Activated T-cell treated with anti-CD3 and anti-CD28 coated beads, Interleukin-2, amount 50 U/mL, for 24 hours (primary cell): ENCODE measurements around the gene FAM83D.

ENCODE experiments used
- DNase-seq: peaks from one replicate; pipeline ENCODE4 v3.0.0-alpha.2; 2020
- H3K27ac Mint-ChIP-seq: 2 replicates; pipeline ENCODE4 v1.8.0; 2020; ENCODE audit warnings: mild to moderate bottlenecking, mixed read lengths
- H3K27me3 Mint-ChIP-seq: 2 replicates; pipeline ENCODE4 v1.8.0; 2020; ENCODE audit warnings: mixed read lengths
- H3K36me3 Mint-ChIP-seq: 2 replicates; pipeline ENCODE4 v1.8.0; 2020; ENCODE audit warnings: low read depth, mixed read lengths
- H3K4me1 Mint-ChIP-seq: 2 replicates; pipeline ENCODE4 v1.8.0; 2020; ENCODE audit warnings: low read depth, mixed read lengths
- H3K4me3 Mint-ChIP-seq: 2 replicates; pipeline ENCODE4 v1.8.0; 2020; ENCODE audit warnings: mild to moderate bottlenecking, moderate library complexity, mixed read lengths
- H3K9me3 Mint-ChIP-seq: 2 replicates; pipeline ENCODE4 v1.8.0; 2020; ENCODE audit warnings: mixed read lengths

Gene FAM83D

DNA sequence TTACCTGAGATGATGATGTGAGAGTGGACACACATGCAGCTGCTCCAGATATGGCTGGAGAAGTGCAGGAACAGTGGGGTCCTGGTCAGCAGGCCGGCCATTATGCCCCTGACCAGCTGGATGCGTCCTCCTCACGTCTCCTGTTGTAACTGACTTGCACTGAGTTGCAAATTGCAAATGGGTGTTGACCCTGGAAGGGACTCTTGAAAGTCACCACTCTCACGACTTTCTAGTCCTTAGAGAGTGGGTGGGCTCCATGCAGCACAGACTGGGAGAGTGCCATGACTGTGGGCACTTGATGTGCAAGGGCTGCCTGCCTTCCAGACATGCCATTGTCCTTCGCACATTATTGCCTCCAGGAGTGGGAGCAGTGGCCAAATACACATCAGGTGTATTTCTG lies 10.8 kb downstream of the FAM83D start:
- H3K36me3 Mint-ChIP-seq, result peaks cover 26% of the 10 kb centered on the region
- peaks cover 2% of the 10 kb centered on the region for H3K4me1 Mint-ChIP-seq

DNA sequence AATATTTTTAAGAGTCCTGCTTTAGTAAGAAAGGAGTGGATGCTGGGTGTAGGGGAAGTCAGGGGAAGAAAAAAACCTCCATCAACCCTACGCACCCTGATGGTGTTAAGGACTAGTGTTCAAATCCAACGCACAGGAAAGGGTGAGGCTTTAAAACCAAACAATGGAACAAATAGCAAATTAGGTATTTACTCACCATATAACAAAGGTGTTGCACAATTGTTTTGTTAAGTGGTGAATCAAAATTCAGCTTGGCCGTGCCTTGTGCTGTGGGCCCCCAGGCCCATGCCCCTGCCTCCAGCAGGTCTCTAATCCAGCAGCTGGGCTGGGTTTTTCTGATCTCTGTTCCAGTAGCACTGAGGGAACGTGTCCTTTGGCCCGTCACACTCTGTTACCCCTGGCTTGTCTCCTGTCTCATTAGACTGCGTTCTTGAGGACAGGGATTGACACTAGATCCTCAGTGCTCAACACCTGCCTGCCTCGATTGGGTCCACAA lies 11.8 kb downstream of the FAM83D start:
- no peaks in the 10 kb centered on the region for H3K9me3 Mint-ChIP-seq
- peaks cover 2% of the 10 kb centered on the region for H3K4me1 Mint-ChIP-seq
- H3K27me3 Mint-ChIP-seq, result no peaks in the 10 kb centered on the region
- no peak for DNase-seq
- no peak overlapping the region for H3K27ac Mint-ChIP-seq
- H3K36me3 Mint-ChIP-seq, result peaks cover 37% of the 10 kb centered on the region
- no peak overlapping the region for H3K4me3 Mint-ChIP-seq

More for the DNA sequence above, 10.8 kb downstream of the FAM83D start:
- Mint-ChIP-seq H3K9me3 (no peaks in the 10 kb centered on the region), H3K4me3 (no peak overlapping the region), H3K27ac (no peak overlapping the region), H3K27me3 (no peaks in the 10 kb centered on the region)
- DNase-seq, result no peak

DNA sequence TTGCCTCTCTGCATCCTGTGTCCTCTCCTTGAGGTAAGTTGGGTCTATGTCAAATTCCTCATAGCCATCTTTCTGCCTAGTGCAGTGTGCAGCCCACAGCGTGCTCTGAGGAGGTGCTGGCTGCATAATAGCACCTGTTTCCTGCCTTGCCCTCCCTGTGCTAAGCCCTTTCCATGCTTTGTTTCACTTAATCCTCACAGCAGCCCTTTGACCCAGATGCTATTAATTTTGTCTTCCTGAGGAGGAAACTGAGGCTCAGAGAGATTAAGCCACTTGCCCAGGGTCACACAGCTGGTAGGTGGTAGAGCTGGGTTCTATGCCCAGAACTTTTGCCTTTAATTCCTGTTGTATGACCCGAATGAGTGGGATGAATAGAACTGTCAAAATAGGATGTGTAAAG lies 13.5 kb downstream of the FAM83D start:
- H3K9me3 Mint-ChIP-seq, result no peaks in the 10 kb centered on the region
- H3K27me3 Mint-ChIP-seq, result no peaks in the 10 kb centered on the region
- peaks cover 47% of the 10 kb centered on the region for H3K36me3 Mint-ChIP-seq
- no peak for DNase-seq
- H3K4me3 Mint-ChIP-seq, result no peak overlapping the region
- peaks cover 2% of the 10 kb centered on the region for H3K4me1 Mint-ChIP-seq
- H3K27ac Mint-ChIP-seq, result no peak overlapping the region

DNA sequence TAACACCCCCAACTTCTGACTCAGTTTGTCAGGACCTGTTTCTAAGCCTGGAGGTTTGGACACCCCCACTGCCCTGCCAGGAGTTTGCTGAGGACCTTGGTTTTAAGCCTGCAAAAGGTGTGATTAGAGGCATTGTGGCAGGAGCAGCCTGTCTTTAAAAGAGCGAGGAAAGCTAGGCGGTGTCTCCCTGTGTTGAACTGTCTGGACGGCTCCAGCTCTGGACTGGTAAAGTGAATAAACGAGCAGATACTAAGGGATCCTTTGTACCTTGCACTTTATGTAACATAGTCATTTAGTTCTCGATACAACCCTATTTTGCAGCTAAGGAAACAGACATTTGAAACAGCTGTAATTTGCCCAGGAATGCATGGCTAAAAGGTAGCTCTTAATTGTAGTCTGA lies 14.4 kb downstream of the FAM83D start:
- no peak for DNase-seq
- H3K4me3 Mint-ChIP-seq, result no peak overlapping the region
- no peaks in the 10 kb centered on the region for H3K9me3 Mint-ChIP-seq
- no peak overlapping the region for H3K27ac Mint-ChIP-seq
- peaks cover 50% of the 10 kb centered on the region for H3K36me3 Mint-ChIP-seq
- peaks cover 2% of the 10 kb centered on the region for H3K4me1 Mint-ChIP-seq
- no peaks in the 10 kb centered on the region for H3K27me3 Mint-ChIP-seq

DNA sequence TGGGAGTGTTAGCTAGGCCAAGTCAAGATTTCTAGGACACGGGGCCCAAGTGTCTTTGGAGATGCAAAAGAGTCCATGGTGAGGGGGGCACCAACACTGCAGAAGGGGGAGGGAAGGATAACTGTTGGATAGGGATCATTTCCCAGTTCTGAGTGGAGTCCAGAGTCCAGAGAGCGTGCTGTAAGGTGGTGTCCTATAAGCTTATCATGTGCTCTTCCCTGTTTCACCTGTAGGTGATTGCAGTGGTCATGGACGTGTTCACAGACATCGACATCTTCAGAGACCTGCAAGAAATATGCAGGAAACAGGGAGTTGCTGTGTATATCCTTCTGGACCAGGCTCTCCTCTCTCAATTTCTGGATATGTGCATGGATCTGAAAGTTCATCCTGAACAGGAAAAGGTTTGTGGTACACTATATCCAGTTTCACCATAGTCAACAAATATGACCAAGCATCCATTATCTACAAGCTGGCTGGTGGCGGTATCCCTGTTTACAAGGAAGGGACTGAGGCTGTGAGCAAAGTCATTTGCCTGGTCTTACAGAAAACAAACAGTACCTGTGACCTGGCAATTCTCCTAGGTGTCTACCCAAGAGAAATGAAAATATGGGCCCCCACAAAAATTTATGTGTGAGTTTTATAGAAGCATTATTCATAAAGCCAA lies 15.6 kb downstream of the FAM83D start:
- Mint-ChIP-seq H3K36me3 (peaks cover 58% of the 10 kb centered on the region), H3K27me3 (no peaks in the 10 kb centered on the region), H3K27ac (no peak overlapping the region), H3K4me1 (peaks cover 2% of the 10 kb centered on the region), H3K4me3 (no peak overlapping the region), H3K9me3 (no peaks in the 10 kb centered on the region)
- no peak for DNase-seq

DNA sequence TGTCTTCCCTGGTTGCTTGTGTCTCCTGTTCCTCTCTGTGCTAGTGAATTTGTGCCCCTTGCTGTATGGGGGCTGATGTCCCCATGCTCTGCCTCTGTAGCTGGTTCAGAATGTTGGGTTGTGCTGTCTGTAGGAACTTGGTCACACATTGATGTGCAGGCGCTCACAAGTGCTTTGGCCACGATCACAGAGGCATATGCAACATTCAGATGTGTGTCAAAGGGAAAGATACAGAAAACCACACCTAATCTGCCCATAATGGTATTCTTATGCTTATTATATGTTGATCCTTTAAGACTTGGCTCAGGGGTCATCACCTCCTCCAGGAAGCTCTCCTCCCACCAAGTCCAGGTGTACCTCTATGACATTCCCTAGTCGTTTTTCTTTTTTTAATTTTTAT lies 18.8 kb downstream of the FAM83D start:
- H3K9me3 Mint-ChIP-seq, result no peaks in the 10 kb centered on the region
- no peak overlapping the region for H3K27ac Mint-ChIP-seq
- no peaks in the 10 kb centered on the region for H3K27me3 Mint-ChIP-seq
- peaks cover 68% of the 10 kb centered on the region for H3K36me3 Mint-ChIP-seq
- H3K4me3 Mint-ChIP-seq, result no peak overlapping the region
- DNase-seq, result no peak
- H3K4me1 Mint-ChIP-seq, result no peaks in the 10 kb centered on the region

DNA sequence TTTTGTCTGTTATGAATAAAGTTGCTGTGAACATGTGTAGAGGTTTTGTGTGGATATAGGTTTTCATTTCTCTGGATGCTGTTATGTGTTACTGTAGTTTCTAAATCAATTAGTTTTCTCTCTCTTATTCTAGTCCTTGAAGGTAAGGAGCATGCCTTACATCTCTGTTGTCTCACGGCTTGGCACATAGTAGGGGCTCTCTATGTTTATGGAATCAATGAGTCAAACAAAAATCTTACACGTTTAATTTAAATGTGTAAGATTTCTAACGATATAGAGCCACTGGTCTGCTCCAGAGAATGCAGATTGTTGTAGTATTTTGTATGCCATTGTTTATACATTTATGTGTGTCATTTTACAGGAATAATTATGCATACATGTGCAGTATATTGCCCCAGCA lies 20.6 kb downstream of the FAM83D start:
- Mint-ChIP-seq H3K36me3 (peaks cover 73% of the 10 kb centered on the region), H3K27ac (no peak overlapping the region), H3K4me3 (no peak overlapping the region), H3K27me3 (no peaks in the 10 kb centered on the region), H3K4me1 (no peaks in the 10 kb centered on the region), H3K9me3 (no peaks in the 10 kb centered on the region)
- DNase-seq, result no peak

DNA sequence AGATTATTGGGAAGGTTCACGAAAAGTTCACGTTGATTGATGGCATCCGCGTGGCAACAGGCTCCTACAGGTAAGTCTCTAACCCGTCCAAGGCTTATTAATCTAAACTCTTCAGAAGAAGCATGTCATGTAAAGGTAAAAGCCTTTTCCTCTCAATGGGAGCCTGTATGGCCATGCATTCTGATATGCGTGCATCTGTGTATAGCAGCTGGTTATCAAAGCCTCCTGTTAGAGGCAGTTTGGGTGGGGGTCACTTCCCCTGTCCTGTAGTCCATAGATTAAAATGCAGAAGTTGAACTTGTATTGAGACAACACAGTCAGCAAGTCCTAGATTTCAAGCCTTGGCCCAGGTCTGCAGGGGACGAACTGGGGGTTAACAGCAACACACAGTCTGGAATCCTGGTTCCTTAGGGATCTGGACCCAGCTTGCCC lies 21.7 kb downstream of the FAM83D start:
- no peaks in the 10 kb centered on the region for H3K27me3 Mint-ChIP-seq
- H3K36me3 Mint-ChIP-seq, result peaks cover 70% of the 10 kb centered on the region
- no peaks in the 10 kb centered on the region for H3K9me3 Mint-ChIP-seq
- H3K4me1 Mint-ChIP-seq, result no peaks in the 10 kb centered on the region
- DNase-seq, result no peak
- no peak overlapping the region for H3K27ac Mint-ChIP-seq
- no peak overlapping the region for H3K4me3 Mint-ChIP-seq

DNA sequence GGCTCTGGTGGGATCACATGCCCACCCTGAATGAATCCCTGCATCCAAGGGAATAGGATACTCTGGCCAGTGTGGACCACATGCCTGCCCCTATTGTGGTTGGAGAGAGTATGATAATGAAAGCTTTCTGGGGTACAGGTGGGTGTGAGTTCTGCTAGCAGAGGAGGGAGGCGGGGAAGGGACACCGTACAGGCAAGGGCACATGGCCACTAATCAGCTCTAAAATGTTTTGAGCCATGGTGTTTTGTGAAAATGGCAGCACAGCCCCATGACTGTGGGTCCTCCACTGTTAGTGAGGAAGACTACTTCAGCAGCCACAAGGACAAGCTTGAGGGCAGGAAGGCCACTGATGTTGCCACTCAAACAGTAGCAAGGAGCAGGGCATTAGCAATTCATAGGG lies 24.0 kb downstream of the FAM83D start:
- Mint-ChIP-seq H3K36me3 (peaks cover 55% of the 10 kb centered on the region), H3K4me3 (no peak overlapping the region), H3K4me1 (no peaks in the 10 kb centered on the region), H3K27me3 (no peaks in the 10 kb centered on the region), H3K27ac (no peak overlapping the region), H3K9me3 (no peaks in the 10 kb centered on the region)
- no peak for DNase-seq

DNA sequence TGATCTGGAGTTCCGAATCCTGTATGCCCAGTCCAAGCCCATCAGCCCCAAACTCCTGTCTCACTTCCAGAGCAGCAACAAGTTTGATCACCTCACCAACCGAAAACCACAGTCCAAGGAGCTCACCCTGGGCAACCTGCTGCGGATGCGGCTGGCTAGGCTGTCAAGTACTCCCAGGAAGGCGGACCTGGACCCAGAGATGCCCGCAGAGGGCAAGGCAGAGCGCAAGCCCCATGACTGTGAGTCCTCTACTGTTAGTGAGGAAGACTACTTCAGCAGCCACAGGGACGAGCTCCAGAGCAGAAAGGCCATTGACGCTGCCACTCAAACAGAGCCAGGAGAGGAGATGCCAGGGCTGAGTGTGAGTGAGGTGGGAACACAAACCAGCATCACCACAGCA lies 25.4 kb downstream of the FAM83D start:
- no peaks in the 10 kb centered on the region for H3K27me3 Mint-ChIP-seq
- H3K27ac Mint-ChIP-seq, result peak overlapping the region; percentile 34

DNA sequence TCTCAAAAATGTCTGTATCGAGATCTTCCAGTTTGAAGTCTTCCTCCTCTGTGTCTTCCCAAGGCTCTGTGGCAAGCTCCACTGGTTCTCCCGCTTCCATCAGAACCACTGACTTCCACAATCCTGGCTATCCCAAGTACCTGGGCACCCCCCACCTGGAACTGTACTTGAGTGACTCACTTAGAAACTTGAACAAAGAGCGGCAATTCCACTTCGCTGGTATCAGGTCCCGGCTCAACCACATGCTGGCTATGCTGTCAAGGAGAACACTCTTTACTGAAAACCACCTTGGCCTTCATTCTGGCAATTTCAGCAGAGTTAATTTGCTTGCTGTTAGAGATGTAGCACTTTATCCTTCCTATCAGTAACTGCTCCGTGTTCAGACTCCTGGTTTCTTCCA lies 25.9 kb downstream of the FAM83D start:
- H3K27me3 Mint-ChIP-seq, result no peaks in the 10 kb centered on the region
- no peak overlapping the region for H3K4me3 Mint-ChIP-seq
- no peaks in the 10 kb centered on the region for H3K4me1 Mint-ChIP-seq
- no peaks in the 10 kb centered on the region for H3K9me3 Mint-ChIP-seq
- H3K36me3 Mint-ChIP-seq, result peaks cover 44% of the 10 kb centered on the region
- DNase-seq, result no peak
- H3K27ac Mint-ChIP-seq, result no peak overlapping the region

More for the DNA sequence above, 25.4 kb downstream of the FAM83D start:
- H3K9me3 Mint-ChIP-seq, result no peaks in the 10 kb centered on the region
- H3K4me1 Mint-ChIP-seq, result no peaks in the 10 kb centered on the region
- no peak for DNase-seq
- H3K4me3 Mint-ChIP-seq, result no peak overlapping the region
- peaks cover 50% of the 10 kb centered on the region for H3K36me3 Mint-ChIP-seq

DNA sequence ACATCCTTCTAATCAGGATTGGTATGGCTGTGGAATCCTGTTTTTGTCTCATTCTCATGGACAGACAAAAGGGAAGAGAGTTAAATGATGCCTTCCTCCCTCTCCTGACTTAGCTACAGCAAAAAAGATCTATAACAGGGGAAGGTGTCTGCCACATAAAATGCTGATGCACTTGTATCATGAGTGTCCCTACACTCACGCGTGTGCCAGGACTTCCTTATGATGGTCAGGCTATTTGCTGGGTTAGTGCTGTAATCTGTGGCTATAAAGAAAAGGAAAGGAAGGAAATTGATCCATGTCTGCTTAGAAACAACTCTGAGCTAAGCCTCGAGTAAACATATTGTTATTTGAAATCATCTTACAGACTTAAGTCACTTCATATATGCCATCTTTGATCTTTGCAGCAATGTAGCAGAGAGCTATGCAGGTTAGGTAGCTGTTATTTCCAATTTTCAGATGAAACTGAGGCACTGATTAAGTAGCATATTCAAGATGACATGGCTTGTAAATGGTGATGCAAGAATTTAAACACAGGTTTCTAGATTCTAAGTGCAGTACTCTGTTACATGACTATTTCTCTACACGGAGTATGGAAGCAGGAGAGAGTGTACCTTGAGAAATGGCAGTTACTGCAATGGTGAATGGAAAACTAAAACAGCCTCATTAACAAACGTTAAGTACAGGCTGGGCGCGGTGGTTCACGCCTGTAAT lies 27.6 kb downstream of the FAM83D start:
- Mint-ChIP-seq H3K27ac (no peak overlapping the region), H3K36me3 (peaks cover 32% of the 10 kb centered on the region), H3K27me3 (no peaks in the 10 kb centered on the region), H3K4me3 (no peak overlapping the region), H3K9me3 (no peaks in the 10 kb centered on the region), H3K4me1 (no peaks in the 10 kb centered on the region)
- no peak for DNase-seq

DNA sequence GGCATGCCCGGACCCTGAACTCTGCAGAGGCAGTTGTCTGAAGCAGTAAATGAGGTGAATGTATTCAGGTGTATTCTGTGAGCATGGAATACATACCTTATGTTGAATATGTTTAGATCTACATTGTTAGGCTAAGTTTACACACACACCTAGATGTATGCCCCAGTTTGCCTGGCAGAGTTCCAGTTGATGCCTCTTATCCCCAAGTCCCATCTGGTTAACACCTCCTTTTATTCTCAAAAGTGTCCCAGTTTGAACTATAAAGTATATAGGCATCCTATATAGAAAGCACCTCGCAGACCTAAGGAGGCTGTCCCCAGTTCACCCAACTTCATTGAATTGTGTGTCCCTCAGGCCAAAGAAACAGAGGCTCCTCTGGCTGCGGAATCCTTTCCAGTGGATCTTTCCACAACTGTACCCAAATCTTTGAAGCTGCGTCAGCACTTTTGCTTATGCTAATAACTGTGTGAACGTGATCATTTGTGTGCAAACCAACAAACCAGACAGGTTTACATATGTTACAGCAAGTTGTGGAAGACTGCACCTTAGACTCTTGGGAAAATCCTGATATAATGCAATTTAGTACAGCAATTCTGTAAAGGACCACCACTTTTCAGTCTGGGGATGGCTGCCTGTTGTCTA lies 31.1 kb downstream of the FAM83D start:
- Mint-ChIP-seq H3K27ac (no peak overlapping the region), H3K36me3 (peaks cover 11% of the 10 kb centered on the region), H3K27me3 (no peaks in the 10 kb centered on the region), H3K4me1 (peaks cover 11% of the 10 kb centered on the region), H3K9me3 (no peaks in the 10 kb centered on the region), H3K4me3 (no peak overlapping the region)
- DNase-seq, result no peak

DNA sequence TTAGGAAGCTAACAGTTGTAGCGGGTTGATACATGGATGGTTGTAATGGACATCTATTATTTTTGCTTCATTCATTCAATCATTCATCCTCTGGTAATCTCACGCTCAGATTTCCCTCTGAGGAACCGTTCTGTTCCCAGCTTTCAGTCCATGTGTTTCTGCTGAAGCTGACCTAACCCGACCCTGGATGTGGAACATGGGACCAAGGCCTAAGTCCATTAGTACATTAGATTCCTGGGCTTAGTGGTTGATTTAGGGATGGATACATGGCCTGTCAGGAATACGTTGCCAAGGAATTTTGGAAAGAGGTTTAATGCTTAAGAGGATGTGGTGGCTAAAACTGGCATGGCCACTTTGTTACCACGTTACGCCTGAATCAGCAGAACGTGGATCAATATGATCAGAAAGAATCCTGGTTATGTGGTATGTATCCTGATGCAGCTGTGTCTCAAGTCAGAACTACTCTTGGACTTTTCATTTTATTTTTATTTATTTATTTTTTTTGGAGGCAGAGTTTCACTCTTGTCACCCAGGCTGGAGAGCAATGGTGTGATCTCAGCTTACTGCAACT lies 31.8 kb downstream of the FAM83D start:
- no peak for DNase-seq
- H3K9me3 Mint-ChIP-seq, result no peaks in the 10 kb centered on the region
- peaks cover 15% of the 10 kb centered on the region for H3K36me3 Mint-ChIP-seq
- H3K4me1 Mint-ChIP-seq, result peaks cover 14% of the 10 kb centered on the region
- H3K27ac Mint-ChIP-seq, result no peak overlapping the region
- no peaks in the 10 kb centered on the region for H3K27me3 Mint-ChIP-seq
- no peak overlapping the region for H3K4me3 Mint-ChIP-seq
